ENCODE measurements around the gene BRME1.

DNA sequence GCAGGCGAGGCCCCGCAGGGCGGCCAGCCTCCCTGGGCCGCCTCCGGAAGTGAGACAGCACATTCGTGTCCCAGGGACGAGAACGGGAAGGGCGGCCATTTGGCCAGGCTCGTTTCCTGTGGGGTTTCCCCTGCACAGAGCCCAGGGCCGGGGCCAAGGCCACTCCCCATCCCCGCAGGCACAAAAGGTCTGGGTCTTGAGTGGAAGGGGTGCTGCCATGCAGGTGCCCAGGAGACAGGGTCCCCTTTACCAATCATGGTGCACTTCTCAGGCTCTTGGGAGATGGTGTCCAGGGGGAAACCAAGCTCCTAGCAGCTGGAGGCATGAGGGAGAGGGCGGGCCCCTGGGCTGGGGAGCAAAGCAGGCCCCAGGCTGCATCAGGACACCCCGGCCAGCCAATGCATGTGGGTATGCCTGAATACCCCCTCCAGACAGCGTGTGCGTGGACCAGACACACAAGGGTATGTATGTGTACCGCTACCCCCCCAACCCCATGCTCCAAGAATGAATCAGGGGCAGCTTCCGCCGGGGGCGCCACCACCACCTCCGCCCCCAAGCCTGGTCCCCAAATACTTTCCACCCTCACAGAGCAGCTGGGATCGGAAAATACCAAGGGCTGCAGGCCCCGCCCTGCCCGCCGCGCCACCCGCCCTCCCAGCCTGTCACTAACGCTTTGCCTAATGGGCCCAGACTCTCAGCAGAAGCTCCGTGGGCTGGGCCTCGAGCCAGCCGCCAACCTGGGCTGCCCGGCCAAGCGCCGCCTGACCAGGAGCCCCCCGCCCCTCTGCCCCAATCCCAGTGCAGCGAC lies 66.6 kb downstream of the BRME1 start:
- TF ChIP-seq POLR2A (IDR thresholded peaks at IDR 0.05) = peak; percentile 43
- TF ChIP-seq, protein P1, sequence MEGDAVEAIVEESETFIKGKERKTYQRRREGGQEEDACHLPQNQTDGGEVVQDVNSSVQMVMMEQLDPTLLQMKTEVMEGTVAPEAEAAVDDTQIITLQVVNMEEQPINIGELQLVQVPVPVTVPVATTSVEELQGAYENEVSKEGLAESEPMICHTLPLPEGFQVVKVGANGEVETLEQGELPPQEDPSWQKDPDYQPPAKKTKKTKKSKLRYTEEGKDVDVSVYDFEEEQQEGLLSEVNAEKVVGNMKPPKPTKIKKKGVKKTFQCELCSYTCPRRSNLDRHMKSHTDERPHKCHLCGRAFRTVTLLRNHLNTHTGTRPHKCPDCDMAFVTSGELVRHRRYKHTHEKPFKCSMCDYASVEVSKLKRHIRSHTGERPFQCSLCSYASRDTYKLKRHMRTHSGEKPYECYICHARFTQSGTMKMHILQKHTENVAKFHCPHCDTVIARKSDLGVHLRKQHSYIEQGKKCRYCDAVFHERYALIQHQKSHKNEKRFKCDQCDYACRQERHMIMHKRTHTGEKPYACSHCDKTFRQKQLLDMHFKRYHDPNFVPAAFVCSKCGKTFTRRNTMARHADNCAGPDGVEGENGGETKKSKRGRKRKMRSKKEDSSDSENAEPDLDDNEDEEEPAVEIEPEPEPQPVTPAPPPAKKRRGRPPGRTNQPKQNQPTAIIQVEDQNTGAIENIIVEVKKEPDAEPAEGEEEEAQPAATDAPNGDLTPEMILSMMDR (IDR thresholded peaks at IDR 0.05) = no peak
